Stimulated activated CD8-positive, alpha-beta memory T cell treated with anti-CD3 and anti-CD28 coated beads, Interleukin-2, amount 100 ng/mL, for 1 hour (primary cell): Measurements from ENCODE around the gene CAPN5.
"Not testable (repeated sequence)": the region's sequence is repeated elsewhere in the genome, so short reads cannot be mapped to it uniquely, and the experiment has no call there.

Experiments
- DNase-seq, 2 donors: peaks; one replicate each; pipeline ENCODE4 v3.0.0-alpha.2; 2020; ENCODE audit warnings: low read depth in 2 of 2

Gene CAPN5

GRCh38 chr11:77066229-77067042 lies at the start of gene CAPN5:
CAPN5 (plus strand) TSS chr11:77066971; CDS start chr11:77084887, 17,916 bp downstream.
- DNase-seq: peak; percentile 70 to 81

GRCh38 chr11:77018396-77018924 lies 48.3 kb upstream of the CAPN5 start:
- not testable (repeated sequence) for DNase-seq

- no peak for DNase-seq
These were observed 46.7 kb upstream of the CAPN5 start for GRCh38 chr11:77019976-77020595.

GRCh38 chr11:77020734-77021133 lies 46.0 kb upstream of the CAPN5 start:
- no peak for DNase-seq

GRCh38 chr11:77024745-77025144 lies 42.0 kb upstream of the CAPN5 start:
- DNase-seq: no peak

GRCh38 chr11:77026221-77026620 lies 40.5 kb upstream of the CAPN5 start:
- no peak for DNase-seq

- DNase-seq: no peak
These were observed 40.0 kb upstream of the CAPN5 start for GRCh38 chr11:77026743-77027142.

- DNase-seq: no peak
These were observed 39.5 kb upstream of the CAPN5 start for GRCh38 chr11:77027275-77027674.

GRCh38 chr11:77029829-77030228 lies 36.9 kb upstream of the CAPN5 start:
- DNase-seq: no peak

- no peak for DNase-seq
These were observed 35.8 kb upstream of the CAPN5 start for GRCh38 chr11:77030834-77031414.

GRCh38 chr11:77031599-77031998 lies 35.2 kb upstream of the CAPN5 start:
- DNase-seq: no peak

- no peak for DNase-seq
These were observed 31.7 kb upstream of the CAPN5 start for GRCh38 chr11:77035039-77035438.

- DNase-seq: no peak
These were observed 31.2 kb upstream of the CAPN5 start for GRCh38 chr11:77035580-77035979.

GRCh38 chr11:77036398-77036797 lies 30.4 kb upstream of the CAPN5 start:
- DNase-seq: no peak

- DNase-seq: no peak
These were observed 29.7 kb upstream of the CAPN5 start for GRCh38 chr11:77037057-77037456.

GRCh38 chr11:77038029-77038824 lies 28.5 kb upstream of the CAPN5 start:
- no peak for DNase-seq

GRCh38 chr11:77038825-77039326 lies 27.9 kb upstream of the CAPN5 start:
- no peak for DNase-seq

- DNase-seq: no peak
These were observed 27.0 kb upstream of the CAPN5 start for GRCh38 chr11:77039491-77040400.

GRCh38 chr11:77040401-77040777 lies 26.4 kb upstream of the CAPN5 start:
- no peak for DNase-seq

GRCh38 chr11:77040889-77041288 lies 25.9 kb upstream of the CAPN5 start:
- no peak for DNase-seq
